Thyroid gland (tissue), 4 donors: ENCODE results near the gene TAC3. TPM values are rescaled to one million over a fixed set of nuclear protein-coding genes. Genes with fewer than 3 reads are reported as not detected.

Experiments
- DNase-seq, 2 donors: peaks; one replicate each; pipeline ENCODE4 v3.0.0-alpha.2; 2019
- H3K27ac ChIP-seq, 3 donors: fragments of 200-600 bp; sonication (generic); 1 replicate in 2 of 3; 2 replicates in 1 of 3; pipeline ENCODE4 v1.5.1; 2016 to 2019; ENCODE audit warnings: mild to moderate bottlenecking in 1 of 3, moderate library complexity in 1 of 3
- H3K27me3 ChIP-seq: fragments of 200-600 bp; sonication (generic); one replicate; pipeline ENCODE4 v1.5.1; 2019
- H3K36me3 ChIP-seq, 2 donors: fragments of 200-600 bp; sonication (generic); one replicate each; pipeline ENCODE4 v1.5.1; 2016 to 2019
- H3K4me1 ChIP-seq, 2 donors: fragments of 200-600 bp; sonication (generic); one replicate each; pipeline ENCODE4 v1.5.1; 2017 to 2019
- H3K4me3 ChIP-seq, 3 donors: fragments of 200-600 bp; sonication (generic); replicated peaks in 1 of 3; 1 replicate in 2 of 3; 2 replicates in 1 of 3; pipeline ENCODE4 v1.5.1; 2016; ENCODE audit warnings: mild to moderate bottlenecking in 1 of 3
- H3K9me3 ChIP-seq: fragments of 200-600 bp; sonication (generic); one replicate; pipeline ENCODE4 v1.5.1; 2017
- POLR2A ChIP-seq, 2 donors: fragments of 450-650 bp; IDR thresholded peaks; one replicate each; pipeline ENCODE4 v1.6.1; 2017; ENCODE audit warnings: antibody characterized with exemption in 2 of 2, mild to moderate bottlenecking in 2 of 2, moderate library complexity in 1 of 2
- WGBS, 2 donors: methylation state at CpG; one replicate each; pipeline ENCODE4 v1.1.5; 2017; 5-methylcytosine and 5-hydroxymethylcytosine counted together
- intact Hi-C: fragments of 100-400 bp; cut with DNase I; formaldehyde crosslinking; loops from one replicate; pipeline ENCODE4 v1.15.1; 2023
- total RNA-seq, 4 donors: library from RNA; depleted of rRNA; stranded (reverse); fragments of >200 nt; gene quantifications; one replicate each; pipeline ENCODE4 v1.2.3, GENCODE V29; 2016
- TF ChIP-seq, protein P1 (sequence below), 6 experiments: fragments of 200-600 bp in 3 of 6; fragments of 450-650 bp in 3 of 6; sonication (generic) in 3 of 6; IDR thresholded peaks; one replicate each; pipeline ENCODE4 v1.5.1; 2016 to 2019; ENCODE audit warnings: antibody characterized with exemption in 6 of 6, mild to moderate bottlenecking in 2 of 6, inconsistent platforms in 1 of 6, moderate library complexity in 1 of 6

Gene TAC3
- total RNA-seq, 4 donors from 2014 or later, result not detected

DNA sequence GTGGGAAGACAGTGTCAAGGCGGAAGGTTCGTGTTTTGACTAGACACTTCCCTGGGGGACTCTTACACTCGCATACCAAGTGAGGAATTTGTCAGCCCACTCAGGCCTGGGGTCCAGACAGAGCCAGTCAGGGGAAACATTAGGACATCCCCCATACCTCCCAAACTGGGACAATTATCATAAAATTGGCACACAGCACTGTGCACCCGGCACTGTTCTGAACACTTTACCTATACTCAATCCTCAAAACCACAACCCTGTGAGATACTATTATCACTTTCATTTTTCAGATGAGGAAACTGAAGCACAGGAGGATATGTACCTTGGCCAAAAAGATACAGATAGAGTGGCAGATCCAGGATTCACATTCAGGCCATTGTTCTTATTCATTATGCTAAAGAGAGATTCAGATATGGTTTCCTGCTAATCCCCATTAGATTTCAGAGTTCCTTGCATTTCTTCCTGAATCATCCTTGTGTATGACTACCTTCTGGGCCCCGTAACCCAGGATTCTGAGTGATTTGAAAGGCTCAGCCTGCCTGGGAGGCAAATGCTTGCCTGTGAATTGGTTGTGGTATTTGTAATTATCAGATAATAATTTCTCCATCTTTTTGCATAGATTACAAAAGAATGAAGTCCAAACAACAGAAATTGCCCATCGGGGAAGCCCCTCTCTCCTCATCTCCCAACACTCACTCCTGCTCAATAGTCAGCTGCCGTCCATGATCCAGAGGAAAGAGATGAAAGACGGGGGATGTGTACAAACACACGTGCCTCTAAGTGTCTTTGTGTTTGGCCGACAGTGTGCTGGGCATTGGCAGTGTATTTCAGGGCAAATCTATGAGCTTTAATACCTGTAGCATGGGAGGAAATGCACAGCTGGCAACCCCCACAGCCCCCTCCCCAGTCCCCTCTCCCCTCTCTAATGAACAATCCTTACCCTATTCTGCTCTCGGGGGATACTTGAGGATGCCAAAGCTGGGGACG lies 4.6 kb downstream of the TAC3 start:
- DNase-seq, result no peak
- intact Hi-C loops, result no loop called here

DNA sequence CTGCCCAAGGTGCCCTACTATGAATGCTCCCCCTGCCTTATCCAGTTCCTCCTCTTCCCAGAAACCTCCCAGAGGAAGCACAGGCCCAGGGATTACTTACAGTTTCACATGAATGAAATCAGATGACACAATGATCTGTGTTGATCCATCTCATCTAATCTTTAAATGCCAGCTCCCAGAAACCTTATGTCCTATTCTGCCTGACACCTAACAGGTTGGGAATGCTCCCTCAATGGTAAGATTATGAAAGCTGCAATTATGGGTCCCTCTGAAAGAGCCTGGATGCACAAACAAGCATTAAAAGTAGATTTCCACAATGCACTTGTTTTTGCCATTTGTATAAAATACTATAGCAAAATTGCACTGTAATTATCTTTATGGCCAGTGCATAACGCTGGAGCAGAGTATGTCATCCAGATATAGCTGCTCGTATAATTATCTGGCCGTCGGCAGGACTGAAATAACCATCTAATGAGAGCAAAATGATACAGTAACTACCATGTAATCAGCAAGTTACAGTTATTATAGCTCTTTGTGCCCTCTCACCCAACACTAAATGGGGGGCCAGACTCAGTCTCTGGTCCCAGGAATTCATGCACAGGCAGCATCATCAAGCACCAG lies 5.6 kb downstream of the TAC3 start:
- Histone ChIP-seq H3K4me3 (no peak overlapping the region), H3K9me3 (no peaks in the 10 kb centered on the region), H3K4me1 (peaks cover 5 to 6% of the 10 kb centered on the region in 2 donors), H3K27me3 (no peaks in the 10 kb centered on the region), H3K36me3 (no peaks in the 10 kb centered on the region), H3K27ac (no peak overlapping the region)
- 83 to 95% methylated on average over 4 of the region's 4 CpGs for WGBS, 2 donors
- no peak for DNase-seq
- no peak for TF ChIP-seq POLR2A (IDR thresholded peaks at IDR 0.05)
- TF ChIP-seq, protein P1, sequence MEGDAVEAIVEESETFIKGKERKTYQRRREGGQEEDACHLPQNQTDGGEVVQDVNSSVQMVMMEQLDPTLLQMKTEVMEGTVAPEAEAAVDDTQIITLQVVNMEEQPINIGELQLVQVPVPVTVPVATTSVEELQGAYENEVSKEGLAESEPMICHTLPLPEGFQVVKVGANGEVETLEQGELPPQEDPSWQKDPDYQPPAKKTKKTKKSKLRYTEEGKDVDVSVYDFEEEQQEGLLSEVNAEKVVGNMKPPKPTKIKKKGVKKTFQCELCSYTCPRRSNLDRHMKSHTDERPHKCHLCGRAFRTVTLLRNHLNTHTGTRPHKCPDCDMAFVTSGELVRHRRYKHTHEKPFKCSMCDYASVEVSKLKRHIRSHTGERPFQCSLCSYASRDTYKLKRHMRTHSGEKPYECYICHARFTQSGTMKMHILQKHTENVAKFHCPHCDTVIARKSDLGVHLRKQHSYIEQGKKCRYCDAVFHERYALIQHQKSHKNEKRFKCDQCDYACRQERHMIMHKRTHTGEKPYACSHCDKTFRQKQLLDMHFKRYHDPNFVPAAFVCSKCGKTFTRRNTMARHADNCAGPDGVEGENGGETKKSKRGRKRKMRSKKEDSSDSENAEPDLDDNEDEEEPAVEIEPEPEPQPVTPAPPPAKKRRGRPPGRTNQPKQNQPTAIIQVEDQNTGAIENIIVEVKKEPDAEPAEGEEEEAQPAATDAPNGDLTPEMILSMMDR (IDR thresholded peaks at IDR 0.05), result no peak
- intact Hi-C loops, result no loop called here

More for the DNA sequence above, 4.6 kb downstream of the TAC3 start:
- Histone ChIP-seq H3K27me3 (no peaks in the 10 kb centered on the region), H3K4me3 (no peak overlapping the region), H3K9me3 (no peaks in the 10 kb centered on the region), H3K27ac (no peak overlapping the region), H3K4me1 (peaks cover 3 to 4% of the 10 kb centered on the region in 2 donors), H3K36me3 (no peaks in the 10 kb centered on the region)
- TF ChIP-seq, protein P1 (IDR thresholded peaks at IDR 0.05), result no peak
- 54 to 62% methylated on average over 12 of the region's 12 CpGs for WGBS, 2 donors

DNA sequence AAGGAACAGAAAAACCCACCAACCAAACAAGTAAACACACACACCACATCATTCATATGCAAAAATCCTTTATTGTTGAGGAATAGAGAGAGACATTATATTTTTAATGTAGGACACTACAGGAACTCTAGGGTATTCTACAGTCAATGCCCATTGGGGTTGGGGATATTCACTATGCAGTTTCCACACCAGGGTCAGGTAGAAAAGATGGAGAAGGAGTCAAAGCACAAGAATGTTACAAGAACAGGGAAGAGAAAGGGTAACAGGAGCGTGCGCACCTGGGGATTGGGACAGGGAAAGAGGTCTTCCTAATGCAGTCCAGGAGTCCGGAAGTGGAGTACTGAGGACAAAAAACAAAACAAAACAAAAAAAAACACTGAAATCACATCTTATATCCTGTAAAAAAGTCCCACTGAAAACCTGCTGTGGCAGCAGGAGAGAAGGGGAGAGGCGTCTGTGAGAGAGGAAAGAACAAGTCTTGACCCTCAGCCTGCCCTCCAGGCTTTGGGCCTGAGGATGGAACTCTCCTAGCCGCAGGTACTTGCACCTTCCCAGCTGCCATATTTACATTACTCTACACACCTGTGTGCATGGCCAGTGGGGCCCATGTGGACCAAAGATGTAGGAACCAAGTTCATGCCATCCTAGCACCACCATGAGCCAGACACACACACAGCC lies 6.2 kb downstream of the TAC3 start:
- no peaks in the 10 kb centered on the region for H3K36me3 ChIP-seq
- no peak overlapping the region for H3K4me3 ChIP-seq
- 89 to 92% methylated on average over 5 of the region's 5 CpGs for WGBS, 2 donors
- intact Hi-C loops, result loop anchor here (10.0 kb wide), 1 partner anchor 105 kb away; the partner anchor contains the start of gene STAT6
- peaks cover 12 to 13% of the 10 kb centered on the region in 2 donors for H3K4me1 ChIP-seq
- no peak for TF ChIP-seq POLR2A (IDR thresholded peaks at IDR 0.05)
- TF ChIP-seq, protein P1 (IDR thresholded peaks at IDR 0.05), result no peak
- no peak for DNase-seq
- H3K27ac ChIP-seq, result no peak overlapping the region
- H3K27me3 ChIP-seq, result no peaks in the 10 kb centered on the region
- H3K9me3 ChIP-seq, result no peaks in the 10 kb centered on the region

DNA sequence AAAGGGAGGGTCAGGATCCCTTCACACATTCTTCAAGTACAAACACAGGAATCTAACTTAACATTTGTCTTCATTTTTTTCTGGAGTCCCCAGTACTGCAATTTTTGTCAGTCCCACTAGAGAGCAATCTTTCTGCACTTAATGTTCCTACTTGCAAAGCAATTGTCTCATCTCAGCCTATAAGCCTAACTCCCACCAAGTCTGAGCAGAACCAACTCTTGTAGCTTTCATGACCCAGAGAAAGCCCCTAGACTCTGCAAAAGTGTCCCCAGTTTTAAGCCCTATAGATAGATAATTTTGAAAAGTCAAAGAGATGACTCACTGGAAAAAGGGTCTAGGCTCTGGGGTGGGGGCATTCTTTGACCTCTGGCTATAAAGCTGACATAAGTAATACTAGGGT lies 8.2 kb downstream of the TAC3 start:
- no peak overlapping the region for H3K4me3 ChIP-seq
- peaks cover 9 to 14% of the 10 kb centered on the region in 2 donors for H3K36me3 ChIP-seq
- no peak for DNase-seq
- H3K4me1 ChIP-seq, result peaks cover 12 to 16% of the 10 kb centered on the region in 2 donors
- no peaks in the 10 kb centered on the region for H3K9me3 ChIP-seq
- intact Hi-C loops, result loop anchor here (10.0 kb wide), 1 partner anchor 107 kb away; the partner anchor contains the start of gene STAT6
- no peaks in the 10 kb centered on the region for H3K27me3 ChIP-seq
- H3K27ac ChIP-seq, result no peak overlapping the region
- TF ChIP-seq POLR2A (IDR thresholded peaks at IDR 0.05), result no peak
- TF ChIP-seq, protein P1 (IDR thresholded peaks at IDR 0.05), result peak in 4 of 6 experiments; percentile 11 to 49 (median 47)
